ENCODE data around the gene PPP1R14B.
"Not testable (repeated sequence)": the region's sequence is repeated elsewhere in the genome, so short reads cannot be mapped to it uniquely, and the experiment has no call there.

PPP1R14B gene

GRCh38 chr11:64247729-64248531 lies 1.2 kb upstream of the PPP1R14B start:
- Histone ChIP-seq H3K27me3 (replicated peaks; ENCODE audit: insufficient read depth, low read length) (peaks cover 5% of the 10 kb centered on the region; the same call in 1 of the 2 replicates), H3K79me2 (ENCODE audit: low read length) (peaks cover 36% of the 10 kb centered on the region), H3K9me2 (replicated peaks; ENCODE audit: insufficient read depth, low read length) (no peaks in the 10 kb centered on the region), H3K9ac (ENCODE audit: low read length) (no peak overlapping the region), H3F3A (ENCODE audit: insufficient read depth, low read length) (peaks cover 13% of the 10 kb centered on the region; the same call in 1 of the 2 replicates), H3K9me3 (replicated peaks; ENCODE audit: insufficient read depth, low read length) (no peaks in the 10 kb centered on the region), H2AFZ (ENCODE audit: low read length) (peak overlapping the region; percentile 90), H3K4me2 (ENCODE audit: low read depth, low read length) (peak overlapping the region; percentile 100), H4K20me1 (ENCODE audit: insufficient read depth, low read length) (no peaks in the 10 kb centered on the region), H3K36me3 (replicated peaks; ENCODE audit: insufficient read depth, low read length) (no peaks in the 10 kb centered on the region), H3K27ac (ENCODE audit: low read length) (no peak overlapping the region), H3K4me1 (ENCODE audit: low read length) (no peaks in the 10 kb centered on the region; the same call in 1 of the 2 replicates), H3K4me3 (ENCODE audit: low read length) (peak overlapping the region; percentile 82)
- DNase-seq, result no peak
- no peak for TF ChIP-seq EZH2phosphoT487 (IDR thresholded peaks at IDR 0.05; ENCODE audit: low read length)
- TF ChIP-seq EZH2 (optimal IDR thresholded peaks at IDR 0.05; ENCODE audit: low read depth, low read length), result no peak
- TF ChIP-seq CTCF (IDR thresholded peaks at IDR 0.05; ENCODE audit: low read length), result no peak

- H3K27ac ChIP-seq (ENCODE audit: low read length); H3K36me3 ChIP-seq (replicated peaks; ENCODE audit: insufficient read depth, low read length); H3K27me3 ChIP-seq (replicated peaks; ENCODE audit: insufficient read depth, low read length); H3K9ac ChIP-seq (ENCODE audit: low read length); H3K4me3 ChIP-seq (ENCODE audit: low read length); H3K4me1 ChIP-seq (ENCODE audit: low read length); H3K9me3 ChIP-seq (replicated peaks; ENCODE audit: insufficient read depth, low read length); H4K20me1 ChIP-seq (ENCODE audit: insufficient read depth, low read length); H3K9me2 ChIP-seq (replicated peaks; ENCODE audit: insufficient read depth, low read length); H3K4me2 ChIP-seq (ENCODE audit: low read depth, low read length); DNase-seq; H2AFZ ChIP-seq (ENCODE audit: low read length): not testable (repeated sequence)
- peaks cover 13% of the 10 kb centered on the region; the same call in 1 of the 2 replicates for H3F3A ChIP-seq (ENCODE audit: insufficient read depth, low read length)
- peaks cover 39% of the 10 kb centered on the region for H3K79me2 ChIP-seq (ENCODE audit: low read length)
These were observed 197 bp downstream of the PPP1R14B start for GRCh38 chr11:64246621-64246870.

- Histone ChIP-seq H3F3A (ENCODE audit: insufficient read depth, low read length) (peaks cover 13% of the 10 kb centered on the region), H3K27me3 (replicated peaks; ENCODE audit: insufficient read depth, low read length) (peaks cover 5% of the 10 kb centered on the region; the same call in 1 of the 2 replicates), H3K4me2 (ENCODE audit: low read depth, low read length) (peak overlapping the region; percentile 84), H3K79me2 (ENCODE audit: low read length) (peaks cover 40% of the 10 kb centered on the region), H4K20me1 (ENCODE audit: insufficient read depth, low read length) (no peaks in the 10 kb centered on the region), H3K36me3 (replicated peaks; ENCODE audit: insufficient read depth, low read length) (no peaks in the 10 kb centered on the region), H3K9ac (ENCODE audit: low read length) (peak overlapping the region; percentile 86), H2AFZ (ENCODE audit: low read length) (0 out of 2 replicates have a peak overlapping the region, but pooled peaks have one; percentile 34), H3K4me1 (ENCODE audit: low read length) (peaks cover 6% of the 10 kb centered on the region; the same call in 1 of the 2 replicates), H3K9me2 (replicated peaks; ENCODE audit: insufficient read depth, low read length) (no peaks in the 10 kb centered on the region), H3K9me3 (replicated peaks; ENCODE audit: insufficient read depth, low read length) (no peaks in the 10 kb centered on the region), H3K4me3 (ENCODE audit: low read length) (peak overlapping the region; percentile 99), H3K27ac (ENCODE audit: low read length) (peak overlapping the region; percentile 47; the same call in 1 of the 2 replicates)
- DNase-seq, result peak; percentile 55
- no peak for TF ChIP-seq EZH2 (optimal IDR thresholded peaks at IDR 0.05; ENCODE audit: low read depth, low read length)
- no peak for TF ChIP-seq EZH2phosphoT487 (IDR thresholded peaks at IDR 0.05; ENCODE audit: low read length)
- no peak for TF ChIP-seq CTCF (IDR thresholded peaks at IDR 0.05; ENCODE audit: low read length)
These were observed 734 bp downstream of the PPP1R14B start for GRCh38 chr11:64245797-64246620.

All from MM.1S (cell line).